Ovary (tissue), 9 donors: ENCODE measurements around the gene PPP1R9A. TPM values are rescaled to one million over a fixed set of nuclear protein-coding genes. Genes with fewer than 3 reads are reported as not detected.

Source experiments
- DNase-seq, 5 donors: peaks; one replicate each; pipeline ENCODE4 v3.0.0-alpha.2; 2019 to 2020
- H3K27ac ChIP-seq, 2 donors: fragments of 200-600 bp; one replicate each; pipeline versions ENCODE4 v1.5.1 to v1.8.0; 2019 to 2022
- H3K27me3 ChIP-seq: fragments of 200-600 bp; one replicate; pipeline ENCODE4 v1.8.0; 2022
- H3K36me3 ChIP-seq: fragments of 200-600 bp; sonication (generic); one replicate; pipeline ENCODE4 v1.5.1; 2019
- H3K4me1 ChIP-seq: one replicate; pipeline ENCODE4 v1.8.1; 2013; ENCODE audit warnings: mild to moderate bottlenecking, moderate library complexity; ENCODE audit not compliant: insufficient read depth
- H3K4me3 ChIP-seq: fragments of 200-600 bp; sonication (generic); one replicate; pipeline ENCODE4 v1.5.1; 2017
- H3K9me3 ChIP-seq, 2 donors: fragments of 200-600 bp in 1 of 2; sonication (generic) in 1 of 2; one replicate each; pipeline versions ENCODE4 v1.5.1 to v1.8.1; 2013 to 2019; ENCODE audit warnings: mild to moderate bottlenecking in 1 of 2, moderate library complexity in 1 of 2
- EP300 ChIP-seq: sonication (generic); formaldehyde crosslinking; IDR thresholded peaks from one replicate; pipeline ENCODE4 v1.6.1; 2017; ENCODE audit warnings: antibody characterized with exemption
- POLR2A ChIP-seq: fragments of 450-650 bp; IDR thresholded peaks from one replicate; pipeline ENCODE4 v1.6.1; 2017; ENCODE audit warnings: antibody characterized with exemption, mild to moderate bottlenecking, moderate library complexity
- WGBS, 3 donors: extraction: QIAGEN DNeasy Blood & Tissue Kit in 1 of 3; methylation state at CpG; one replicate each; pipeline versions ENCODE4 v1.1.5 to v1.1.7; 2013 to 2017; 5-methylcytosine and 5-hydroxymethylcytosine counted together
- intact Hi-C, 4 donors: fragments of 100-400 bp; cut with DNase I; formaldehyde crosslinking; loops; one replicate each; pipeline versions ENCODE4 v1.11.0 to v1.15.1; 2022 to 2023
- polyA plus RNA-seq, 2 donors: library from polyadenylated mRNA; stranded (reverse); fragments of 200-250 nt in 1 of 2; fragments of 350-450 nt in 1 of 2; fragmentation: Illumina TruSeq in 1 of 2; extraction: RNeasy Lipid Tissue Mini Kit (QIAGEN cat#74804) in 1 of 2; gene quantifications; one replicate each; pipeline ENCODE4 v1.2.3, GENCODE V29; 2013 to 2014
- total RNA-seq, 7 donors: library from RNA; depleted of rRNA in 2 of 7; stranded (reverse); fragments of >200 nt in 2 of 7; fragmentation: NEBNext Ultra II Directional in 3 of 7; extraction: Animal tissue kit (Norgen Biotek cat#: 25700) in 3 of 7; gene quantifications; one replicate each; pipeline versions ENCODE4 v1.1.0 to v1.2.4, GENCODE V29; 2016 to 2023
- TF ChIP-seq, protein P1 (sequence below), 3 donors: fragments of 450-650 bp in 2 of 3; fragments of 200-600 bp in 1 of 3; IDR thresholded peaks; one replicate each; pipeline versions ENCODE4 v1.5.1 to v1.8.0; 2016 to 2022; ENCODE audit warnings: antibody characterized with exemption in 3 of 3, mild to moderate bottlenecking in 1 of 3
- donor health status: DM: no; HTN: no; CAD: no; lungs with moderate emphysema.
- donor health status: DM: no; HTN: no; CAD: no.
- donor health status: Bipolar disorder and iron deficiency.
- donor health status: DM: yes; HTN: yes; CAD: no.
- donor health status: DM: no; HTN: no; CAD: no.
- donor health status: DM: yes; HTN: yes; CAD: no.

Gene PPP1R9A
- total and polyA plus RNA-seq, 9 donors, result 2.4 to 32.2 (median 11.2) TPM

DNA sequence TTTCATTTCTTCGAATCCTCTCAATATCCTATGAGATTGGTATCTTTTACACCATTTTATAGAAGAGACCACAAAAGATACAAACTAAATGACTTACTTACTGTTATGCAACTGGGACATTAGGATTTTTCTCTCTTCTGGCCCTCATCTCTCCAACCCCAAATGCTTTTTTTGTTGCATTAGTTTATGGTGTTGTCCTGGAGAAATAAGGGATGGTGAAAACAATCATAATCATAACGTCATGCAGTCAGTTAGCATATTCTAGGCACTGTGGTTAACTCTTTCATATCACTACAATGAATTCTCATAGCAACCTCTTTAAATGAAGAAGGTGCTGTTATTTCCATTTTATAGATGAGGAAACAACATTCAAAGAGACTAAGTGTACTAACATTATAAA, 312.3 kb downstream of the PPP1R9A start:
- intact Hi-C loops, result no loop called here
- Histone ChIP-seq H3K36me3 (no peaks in the 10 kb centered on the region), H3K4me3 (no peak overlapping the region), H3K4me1 (no peaks in the 10 kb centered on the region), H3K9me3 (no peaks in the 10 kb centered on the region), H3K27me3 (no peaks in the 10 kb centered on the region), H3K27ac (no peak overlapping the region)
- 61 to 69% (median 65%) methylated on average over 2 of the region's 2 CpGs for WGBS, 3 donors
- TF ChIP-seq EP300, result no peak
- no peak for TF ChIP-seq POLR2A
- TF ChIP-seq, protein P1, sequence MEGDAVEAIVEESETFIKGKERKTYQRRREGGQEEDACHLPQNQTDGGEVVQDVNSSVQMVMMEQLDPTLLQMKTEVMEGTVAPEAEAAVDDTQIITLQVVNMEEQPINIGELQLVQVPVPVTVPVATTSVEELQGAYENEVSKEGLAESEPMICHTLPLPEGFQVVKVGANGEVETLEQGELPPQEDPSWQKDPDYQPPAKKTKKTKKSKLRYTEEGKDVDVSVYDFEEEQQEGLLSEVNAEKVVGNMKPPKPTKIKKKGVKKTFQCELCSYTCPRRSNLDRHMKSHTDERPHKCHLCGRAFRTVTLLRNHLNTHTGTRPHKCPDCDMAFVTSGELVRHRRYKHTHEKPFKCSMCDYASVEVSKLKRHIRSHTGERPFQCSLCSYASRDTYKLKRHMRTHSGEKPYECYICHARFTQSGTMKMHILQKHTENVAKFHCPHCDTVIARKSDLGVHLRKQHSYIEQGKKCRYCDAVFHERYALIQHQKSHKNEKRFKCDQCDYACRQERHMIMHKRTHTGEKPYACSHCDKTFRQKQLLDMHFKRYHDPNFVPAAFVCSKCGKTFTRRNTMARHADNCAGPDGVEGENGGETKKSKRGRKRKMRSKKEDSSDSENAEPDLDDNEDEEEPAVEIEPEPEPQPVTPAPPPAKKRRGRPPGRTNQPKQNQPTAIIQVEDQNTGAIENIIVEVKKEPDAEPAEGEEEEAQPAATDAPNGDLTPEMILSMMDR (IDR thresholded peaks at IDR 0.05), result no peak
- DNase-seq, result no peak

DNA sequence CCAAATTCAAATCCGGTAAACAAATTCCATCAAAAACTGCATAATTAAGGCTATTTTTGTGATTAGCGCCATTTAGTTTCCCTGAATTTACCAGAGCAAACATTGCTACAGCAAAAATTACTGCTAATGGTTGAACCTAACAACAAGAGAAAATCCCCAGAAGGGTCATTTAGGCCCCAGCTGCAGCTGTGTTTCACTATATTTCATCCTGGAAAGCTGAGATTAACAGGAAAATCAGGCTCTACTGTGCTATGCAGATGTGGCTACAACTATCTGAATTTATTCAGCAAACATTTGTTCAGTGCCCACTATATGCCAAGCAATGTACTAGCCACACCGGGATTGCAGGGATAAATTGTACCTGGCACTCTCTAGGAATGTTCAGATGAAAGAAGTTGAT, 312.9 kb downstream of the PPP1R9A start:
- WGBS, 3 donors, result 49 to 57% (median 52%) methylated on average over 3 of the region's 3 CpGs

DNA sequence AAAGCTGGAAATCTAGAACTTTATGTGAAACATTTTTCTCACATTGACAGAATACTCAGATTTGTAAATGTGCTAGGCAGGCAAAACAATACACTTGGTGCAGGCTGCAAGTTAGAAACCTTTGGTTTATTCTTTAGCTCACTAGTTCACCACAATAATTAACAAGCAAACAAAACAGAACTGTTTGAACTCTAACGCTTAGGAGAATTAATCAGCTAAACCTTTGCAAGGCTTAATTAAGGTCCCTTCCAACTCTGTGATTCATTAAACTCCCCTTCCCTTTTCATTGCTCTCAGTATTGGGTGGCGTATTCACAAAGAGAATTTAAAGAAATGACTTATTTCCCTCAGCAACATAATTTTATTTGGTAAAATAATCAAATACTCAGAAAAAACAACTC, 317.9 kb downstream of the PPP1R9A start:
- Histone ChIP-seq H3K4me1 (no peaks in the 10 kb centered on the region), H3K36me3 (no peaks in the 10 kb centered on the region), H3K27ac (no peak overlapping the region), H3K4me3 (no peak overlapping the region), H3K27me3 (no peaks in the 10 kb centered on the region), H3K9me3 (no peaks in the 10 kb centered on the region)
- DNase-seq, result no peak
- intact Hi-C loops, result no loop called here
- 77 to 96% (median 82%) methylated on average over 2 of the region's 2 CpGs for WGBS, 3 donors
- TF ChIP-seq, protein P1 (IDR thresholded peaks at IDR 0.05), result no peak
- no peak for TF ChIP-seq POLR2A

More for the DNA sequence above, 312.9 kb downstream of the PPP1R9A start:
- Histone ChIP-seq H3K27me3 (no peaks in the 10 kb centered on the region), H3K4me3 (no peak overlapping the region), H3K36me3 (no peaks in the 10 kb centered on the region), H3K4me1 (no peaks in the 10 kb centered on the region), H3K27ac (no peak overlapping the region), H3K9me3 (no peaks in the 10 kb centered on the region)
- no peak for DNase-seq
- TF ChIP-seq, protein P1 (IDR thresholded peaks at IDR 0.05), result no peak
- TF ChIP-seq POLR2A, result no peak
- TF ChIP-seq EP300, result no peak
- intact Hi-C loops, result no loop called here

DNA sequence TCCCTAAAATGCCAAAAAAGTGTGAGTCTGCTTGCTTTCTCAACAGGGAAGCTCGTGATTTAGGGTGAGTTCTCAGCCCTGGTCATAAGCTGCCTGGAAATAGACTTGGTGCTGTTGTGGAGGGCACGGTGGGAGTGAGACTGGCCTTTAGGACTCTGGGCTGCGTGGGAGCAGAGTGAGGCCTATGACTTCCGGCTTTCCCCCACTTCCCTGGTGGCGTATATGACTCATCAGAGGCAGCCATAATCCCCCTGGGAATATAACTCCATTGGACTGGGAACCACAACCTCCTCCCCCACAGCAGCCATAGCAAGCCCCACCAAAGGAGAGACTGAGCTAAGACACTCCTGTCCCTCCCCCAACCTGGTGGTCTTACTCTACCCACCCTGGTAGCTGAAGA, 321.9 kb downstream of the PPP1R9A start:
- 91 to 93% (median 91%) methylated on average over 5 of the region's 5 CpGs for WGBS, 3 donors

More for the DNA sequence above, 321.9 kb downstream of the PPP1R9A start:
- intact Hi-C loops, result no loop called here
- no peak overlapping the region for H3K27ac ChIP-seq
- no peaks in the 10 kb centered on the region for H3K4me1 ChIP-seq
- H3K36me3 ChIP-seq, result no peaks in the 10 kb centered on the region
- no peak for DNase-seq
- no peak overlapping the region for H3K4me3 ChIP-seq
- TF ChIP-seq, protein P1 (IDR thresholded peaks at IDR 0.05), result no peak
- TF ChIP-seq EP300 (no peak), POLR2A (no peak)
- H3K27me3 ChIP-seq, result no peaks in the 10 kb centered on the region
- H3K9me3 ChIP-seq, result no peaks in the 10 kb centered on the region
